ENCODE measurements around the gene CSF1.

GRCh38 chr1:109887884-109888283 is 22.8 kb upstream of the CSF1 start:
- TF ChIP-seq CTCF (IDR thresholded peaks at IDR 0.05) (no peak), POLR2A (IDR thresholded peaks at IDR 0.05) (no peak)
